ENCODE data around the gene HDAC4. TPM values are rescaled to one million over a fixed set of nuclear protein-coding genes. Genes with fewer than 3 reads are reported as not detected.
A peak's percentile ranks its signal among the peaks of the same experiment; 100 is the strongest.
"Not testable (repeated sequence)": the region's sequence is repeated elsewhere in the genome, so short reads cannot be mapped to it uniquely, and the experiment has no call there.

HDAC4 gene
- total RNA-seq, 5 donors from 2014 or later (not counting 1 experiment from before 2014, with no cell fraction given), result 44.8 to 80.2 (median 60.9) TPM

GRCh38 chr2:239072786-239073185 is 328.0 kb downstream of the HDAC4 start:
- no peaks in the 10 kb centered on the region for H3K9me3 Mint-ChIP-seq
- H3K4me3 Mint-ChIP-seq, result no peak overlapping the region
- Histone ChIP-seq H3K9me3 (no peaks in the 10 kb centered on the region), H3K4me1 (ENCODE audit: control insufficient read depth in 1 of 2, extremely low read depth in 1 of 2, insufficient read depth in 2 of 2, low read length in 2 of 2) (no peaks in the 10 kb centered on the region), H3K4me3 (ENCODE audit: control insufficient read depth in 1 of 2, extremely low read depth in 1 of 2, low read length in 1 of 2) (no peak overlapping the region), H3K27ac (ENCODE audit: low read length) (no peak overlapping the region), H3K36me3 (ENCODE audit: control insufficient read depth in 2 of 2, extremely low read depth in 1 of 2, insufficient read depth in 1 of 2, low read length in 1 of 2) (peaks cover 16 to 57% of the 10 kb centered on the region in 2 donors), H3K27me3 (replicated peaks in 1 of 2; ENCODE audit: control insufficient read depth in 2 of 2, extremely low read depth in 1 of 2, insufficient read depth in 2 of 2, low read length in 1 of 2) (no peaks in the 10 kb centered on the region)
- no peaks in the 10 kb centered on the region for H3K4me1 Mint-ChIP-seq
- ChIA-PET CTCF (no interaction called here), POLR2A (interaction anchor here in 1 of 2 donors (0.6 kb wide), 1 partner anchor 45 kb away, joined by 3 read pairs; no protein-coding TSS in a partner anchor)
- no peak for DNase-seq
- H3K36me3 Mint-ChIP-seq, result peaks cover 55% of the 10 kb centered on the region
- 97% methylated on average over 13 of the region's 14 CpGs for WGBS (ENCODE audit: insufficient coverage)
- no peak for ATAC-seq (replicated peaks in 1 of 4)
- no peaks in the 10 kb centered on the region for H3K27me3 Mint-ChIP-seq
- H3K27ac Mint-ChIP-seq, result no peak overlapping the region

- peaks cover 49% of the 10 kb centered on the region for H3K36me3 Mint-ChIP-seq
Observed at GRCh38 chr2:239070466-239070865, 330.4 kb downstream of the HDAC4 start.

DNA sequence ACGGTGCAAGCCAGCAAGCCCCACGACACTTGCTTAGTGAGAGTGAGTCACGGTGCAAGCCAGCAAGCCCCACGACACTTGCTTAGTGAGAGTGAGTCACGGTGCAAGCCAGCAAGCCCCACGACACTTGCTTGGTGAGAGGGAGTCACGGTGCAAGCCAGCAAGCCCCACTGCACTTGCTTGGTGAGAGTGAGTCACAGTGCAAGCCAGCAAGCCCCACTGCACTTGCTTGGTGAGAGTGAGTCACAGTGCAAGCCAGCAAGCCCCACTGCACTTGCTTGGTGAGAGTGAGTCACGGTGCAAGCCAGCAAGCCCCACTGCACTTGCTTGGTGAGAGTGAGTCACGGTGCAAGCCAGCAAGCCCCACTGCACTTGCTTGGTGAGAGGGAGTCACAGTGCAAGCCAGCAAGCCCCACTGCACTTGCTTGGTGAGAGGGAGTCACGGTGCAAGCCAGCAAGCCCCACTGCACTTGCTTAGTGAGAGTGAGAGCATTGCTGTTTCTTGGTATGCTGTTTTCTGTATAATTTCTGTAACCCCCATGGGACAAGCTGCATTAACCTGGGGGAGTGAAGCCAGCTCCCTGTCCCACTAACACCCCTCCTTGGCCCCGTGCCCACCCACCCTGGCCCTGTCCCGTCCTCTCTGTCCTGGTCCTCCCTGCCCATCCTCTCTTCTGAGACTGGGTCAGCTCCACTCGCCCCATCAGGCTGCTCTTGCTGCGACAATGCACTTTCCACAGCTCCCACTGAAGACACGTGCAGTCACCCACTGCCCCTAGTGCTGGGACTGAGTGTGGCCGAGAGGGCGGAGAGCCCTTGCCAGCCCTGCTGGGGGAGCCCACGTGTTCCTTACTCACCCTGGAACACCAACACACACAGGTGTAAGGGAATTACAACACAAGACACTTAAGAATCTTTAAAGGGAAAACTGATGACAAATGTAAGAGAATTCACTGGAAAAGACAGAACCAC is 331.2 kb downstream of the HDAC4 start:
- ATAC-seq (replicated peaks in 1 of 4); H3K9me3 ChIP-seq; H3K27me3 Mint-ChIP-seq; H3K9me3 Mint-ChIP-seq; CTCF ChIA-PET; DNase-seq; H3K4me1 ChIP-seq (ENCODE audit: control insufficient read depth in 1 of 2, extremely low read depth in 1 of 2, insufficient read depth in 2 of 2, low read length in 2 of 2); H3K27ac ChIP-seq (ENCODE audit: low read length); H3K4me3 Mint-ChIP-seq; H3K4me1 Mint-ChIP-seq; H3K27me3 ChIP-seq (replicated peaks in 1 of 2; ENCODE audit: control insufficient read depth in 2 of 2, extremely low read depth in 1 of 2, insufficient read depth in 2 of 2, low read length in 1 of 2); POLR2A ChIA-PET; H3K4me3 ChIP-seq (ENCODE audit: control insufficient read depth in 1 of 2, extremely low read depth in 1 of 2, low read length in 1 of 2): not testable (repeated sequence)
- peaks cover 17 to 71% of the 10 kb centered on the region in 2 donors for H3K36me3 ChIP-seq (ENCODE audit: control insufficient read depth in 2 of 2, extremely low read depth in 1 of 2, insufficient read depth in 1 of 2, low read length in 1 of 2)
- H3K27ac Mint-ChIP-seq, result peak overlapping the region in 1 of 2 donors; percentile 49
- 61% methylated on average over 13 of the region's 18 CpGs for WGBS (ENCODE audit: insufficient coverage)
- peaks cover 50% of the 10 kb centered on the region for H3K36me3 Mint-ChIP-seq

More at GRCh38 chr2:239070466-239070865, 330.4 kb downstream of the HDAC4 start:
- Histone ChIP-seq H3K4me1 (ENCODE audit: control insufficient read depth in 1 of 2, extremely low read depth in 1 of 2, insufficient read depth in 2 of 2, low read length in 2 of 2) (no peaks in the 10 kb centered on the region), H3K9me3 (no peaks in the 10 kb centered on the region), H3K27me3 (replicated peaks in 1 of 2; ENCODE audit: control insufficient read depth in 2 of 2, extremely low read depth in 1 of 2, insufficient read depth in 2 of 2, low read length in 1 of 2) (no peaks in the 10 kb centered on the region), H3K27ac (ENCODE audit: low read length) (no peak overlapping the region), H3K36me3 (ENCODE audit: control insufficient read depth in 2 of 2, extremely low read depth in 1 of 2, insufficient read depth in 1 of 2, low read length in 1 of 2) (peaks cover 17 to 69% of the 10 kb centered on the region in 2 donors), H3K4me3 (ENCODE audit: control insufficient read depth in 1 of 2, extremely low read depth in 1 of 2, low read length in 1 of 2) (no peak overlapping the region)
- POLR2A ChIA-PET, result no interaction called here
- Mint-ChIP-seq H3K27me3 (no peaks in the 10 kb centered on the region), H3K4me1 (no peaks in the 10 kb centered on the region), H3K27ac (no peak overlapping the region), H3K9me3 (no peaks in the 10 kb centered on the region), H3K4me3 (no peak overlapping the region)
- CTCF ChIA-PET, result no interaction called here
- no peak for ATAC-seq (replicated peaks in 1 of 4)
- WGBS (ENCODE audit: insufficient coverage), result no CpG with 5 or more reads among the region's 9 CpGs
- DNase-seq, result no peak

GRCh38 chr2:239068411-239068810 is 332.4 kb downstream of the HDAC4 start:
- no peaks in the 10 kb centered on the region for H3K9me3 Mint-ChIP-seq

DNA sequence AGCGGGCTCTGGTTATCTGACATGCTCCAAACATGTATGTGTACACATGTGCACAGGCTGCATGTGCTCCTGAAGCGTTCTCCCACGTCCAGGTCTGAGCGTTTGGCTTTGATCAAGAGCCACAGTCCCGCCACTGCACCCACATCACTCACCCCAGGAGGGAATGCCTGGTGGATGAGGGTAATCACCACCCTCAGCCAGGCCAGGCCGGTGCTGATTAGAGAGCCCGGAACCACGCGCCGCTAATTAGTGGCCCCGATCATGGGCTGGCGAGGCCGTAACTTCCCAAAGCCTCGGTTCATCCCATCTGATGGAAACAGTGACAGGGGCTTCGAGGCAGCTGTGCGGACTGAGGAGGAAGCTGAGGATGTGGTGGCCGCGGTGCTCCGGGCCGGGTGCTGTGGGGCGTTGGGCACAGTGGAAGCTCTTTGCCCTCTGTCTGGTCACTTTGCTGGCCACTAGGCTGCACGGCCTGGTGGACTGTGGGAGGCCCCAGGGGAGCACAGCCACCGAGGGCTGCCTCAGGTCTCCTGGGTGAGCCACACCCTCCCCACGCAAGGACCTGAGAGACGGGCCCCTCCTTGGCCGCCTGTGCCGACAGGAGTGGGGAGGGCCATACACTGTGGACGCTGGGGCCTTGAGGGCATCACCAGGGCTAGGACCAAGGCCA is 333.5 kb downstream of the HDAC4 start:
- no peak for DNase-seq
- Mint-ChIP-seq H3K27me3 (no peaks in the 10 kb centered on the region), H3K9me3 (no peaks in the 10 kb centered on the region), H3K27ac (no peak overlapping the region), H3K4me3 (no peak overlapping the region), H3K4me1 (no peaks in the 10 kb centered on the region), H3K36me3 (peaks cover 32% of the 10 kb centered on the region)
- Histone ChIP-seq H3K27ac (ENCODE audit: low read length) (no peak overlapping the region), H3K27me3 (replicated peaks in 1 of 2; ENCODE audit: control insufficient read depth in 2 of 2, extremely low read depth in 1 of 2, insufficient read depth in 2 of 2, low read length in 1 of 2) (no peaks in the 10 kb centered on the region), H3K4me1 (ENCODE audit: control insufficient read depth in 1 of 2, extremely low read depth in 1 of 2, insufficient read depth in 2 of 2, low read length in 2 of 2) (no peaks in the 10 kb centered on the region), H3K4me3 (ENCODE audit: control insufficient read depth in 1 of 2, extremely low read depth in 1 of 2, low read length in 1 of 2) (no peak overlapping the region), H3K9me3 (no peaks in the 10 kb centered on the region), H3K36me3 (ENCODE audit: control insufficient read depth in 2 of 2, extremely low read depth in 1 of 2, insufficient read depth in 1 of 2, low read length in 1 of 2) (peaks cover 8 to 64% of the 10 kb centered on the region in 2 donors)
- WGBS (ENCODE audit: insufficient coverage), result 95% methylated on average over 24 of the region's 28 CpGs
- ChIA-PET POLR2A (no interaction called here), CTCF (no interaction called here)
- no peak for ATAC-seq (replicated peaks in 1 of 4)

More at GRCh38 chr2:239068411-239068810, 332.4 kb downstream of the HDAC4 start:
- no peak overlapping the region for H3K27ac ChIP-seq (ENCODE audit: low read length)
- ATAC-seq (replicated peaks in 1 of 4) (no peak), DNase-seq (no peak)
- H3K36me3 ChIP-seq (ENCODE audit: control insufficient read depth in 2 of 2, extremely low read depth in 1 of 2, insufficient read depth in 1 of 2, low read length in 1 of 2), result peaks cover 14 to 69% of the 10 kb centered on the region in 2 donors
- H3K4me3 ChIP-seq (ENCODE audit: control insufficient read depth in 1 of 2, extremely low read depth in 1 of 2, low read length in 1 of 2), result no peak overlapping the region
- Mint-ChIP-seq H3K27me3 (no peaks in the 10 kb centered on the region), H3K4me3 (no peak overlapping the region), H3K4me1 (no peaks in the 10 kb centered on the region), H3K36me3 (peaks cover 43% of the 10 kb centered on the region), H3K27ac (no peak overlapping the region)
- H3K9me3 ChIP-seq, result no peaks in the 10 kb centered on the region
- 97% methylated on average over 15 of the region's 21 CpGs for WGBS (ENCODE audit: insufficient coverage)
- ChIA-PET CTCF (no interaction called here), POLR2A (no interaction called here)
- no peaks in the 10 kb centered on the region for H3K27me3 ChIP-seq (replicated peaks in 1 of 2; ENCODE audit: control insufficient read depth in 2 of 2, extremely low read depth in 1 of 2, insufficient read depth in 2 of 2, low read length in 1 of 2)
- no peaks in the 10 kb centered on the region for H3K4me1 ChIP-seq (ENCODE audit: control insufficient read depth in 1 of 2, extremely low read depth in 1 of 2, insufficient read depth in 2 of 2, low read length in 2 of 2)

DNA sequence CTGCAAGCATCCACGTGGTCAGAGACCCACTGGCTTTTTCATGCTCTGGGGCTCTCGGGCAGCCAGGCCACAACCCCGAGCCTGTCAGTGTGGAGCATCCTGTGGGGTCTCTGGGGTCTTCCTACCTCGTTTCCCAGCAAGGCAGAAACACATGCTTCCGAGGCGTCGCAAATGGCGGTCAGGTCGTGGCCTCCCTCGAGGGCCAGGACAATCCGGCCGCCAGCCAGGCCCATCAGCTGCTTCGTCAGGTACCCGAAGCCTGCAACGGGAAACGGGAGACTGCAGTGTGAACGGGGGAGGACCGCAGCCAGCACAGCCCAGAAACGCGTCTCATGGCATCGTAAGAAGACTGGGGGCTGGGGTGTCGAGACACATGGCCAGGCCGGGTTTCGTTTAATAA is 334.2 kb downstream of the HDAC4 start:
- POLR2A ChIA-PET, result no interaction called here
- CTCF ChIA-PET, result no interaction called here
- Histone ChIP-seq H3K4me1 (ENCODE audit: control insufficient read depth in 1 of 2, extremely low read depth in 1 of 2, insufficient read depth in 2 of 2, low read length in 2 of 2) (no peaks in the 10 kb centered on the region), H3K9me3 (no peaks in the 10 kb centered on the region), H3K4me3 (ENCODE audit: control insufficient read depth in 1 of 2, extremely low read depth in 1 of 2, low read length in 1 of 2) (no peak overlapping the region), H3K27me3 (replicated peaks in 1 of 2; ENCODE audit: control insufficient read depth in 2 of 2, extremely low read depth in 1 of 2, insufficient read depth in 2 of 2, low read length in 1 of 2) (no peaks in the 10 kb centered on the region), H3K36me3 (ENCODE audit: control insufficient read depth in 2 of 2, extremely low read depth in 1 of 2, insufficient read depth in 1 of 2, low read length in 1 of 2) (peaks cover 6 to 63% of the 10 kb centered on the region in 2 donors), H3K27ac (ENCODE audit: low read length) (no peak overlapping the region)
- H3K36me3 Mint-ChIP-seq, result peaks cover 30% of the 10 kb centered on the region
- no peak overlapping the region for H3K27ac Mint-ChIP-seq
- H3K4me3 Mint-ChIP-seq, result no peak overlapping the region
- 93% methylated on average over 22 of the region's 24 CpGs for WGBS (ENCODE audit: insufficient coverage)
- H3K4me1 Mint-ChIP-seq, result no peaks in the 10 kb centered on the region
- H3K27me3 Mint-ChIP-seq, result no peaks in the 10 kb centered on the region
- ATAC-seq (replicated peaks in 1 of 4), result no peak
- H3K9me3 Mint-ChIP-seq, result no peaks in the 10 kb centered on the region
- DNase-seq, result no peak

Data from T-cell (primary cell).